Neural crest cell (in vitro differentiated cells): ENCODE measurements around the gene FLOT2. TPM values are rescaled to one million over a fixed set of nuclear protein-coding genes. Genes with fewer than 3 reads are reported as not detected.

Source experiments
- DNase-seq: peaks from one replicate; pipeline ENCODE4 v3.0.0; 2021; ENCODE audit warnings: low read depth, mixed read lengths, low spot score
- H3K27ac Mint-ChIP-seq: one replicate; pipeline ENCODE4 v1.8.0; 2021; ENCODE audit warnings: mild to moderate bottlenecking, mixed read lengths; ENCODE audit not compliant: unreplicated experiment
- H3K27me3 Mint-ChIP-seq: 2 replicates; pipeline ENCODE4 v1.8.0; 2021; ENCODE audit warnings: low read depth, mild to moderate bottlenecking, mixed read lengths
- H3K36me3 Mint-ChIP-seq: 2 replicates; pipeline ENCODE4 v1.8.0; 2021; ENCODE audit warnings: low read depth, mild to moderate bottlenecking, mixed read lengths
- H3K4me1 Mint-ChIP-seq: 2 replicates; pipeline ENCODE4 v1.8.0; 2021; ENCODE audit warnings: mixed read lengths
- H3K4me3 Mint-ChIP-seq: one replicate; pipeline ENCODE4 v1.8.0; 2021; ENCODE audit warnings: mild to moderate bottlenecking, mixed read lengths
- H3K9me3 Mint-ChIP-seq: 2 replicates; pipeline ENCODE4 v1.8.0; 2021; ENCODE audit warnings: mixed read lengths
- total RNA-seq: library from RNA; stranded (reverse); gene quantifications from 2 replicates; pipeline ENCODE4 v1.2.1, GENCODE V29; 2021
- TF ChIP-seq, protein P1 (sequence below): fragments of 200-600 bp; sonication (generic); conservative IDR thresholded peaks from 2 replicates; pipeline ENCODE4 v1.5.0; 2021; ENCODE audit warnings: antibody characterized with exemption, mild to moderate bottlenecking

Gene FLOT2
- total RNA-seq, 1 donor from 2014 or later, result 133 TPM

- TF ChIP-seq, protein P1, sequence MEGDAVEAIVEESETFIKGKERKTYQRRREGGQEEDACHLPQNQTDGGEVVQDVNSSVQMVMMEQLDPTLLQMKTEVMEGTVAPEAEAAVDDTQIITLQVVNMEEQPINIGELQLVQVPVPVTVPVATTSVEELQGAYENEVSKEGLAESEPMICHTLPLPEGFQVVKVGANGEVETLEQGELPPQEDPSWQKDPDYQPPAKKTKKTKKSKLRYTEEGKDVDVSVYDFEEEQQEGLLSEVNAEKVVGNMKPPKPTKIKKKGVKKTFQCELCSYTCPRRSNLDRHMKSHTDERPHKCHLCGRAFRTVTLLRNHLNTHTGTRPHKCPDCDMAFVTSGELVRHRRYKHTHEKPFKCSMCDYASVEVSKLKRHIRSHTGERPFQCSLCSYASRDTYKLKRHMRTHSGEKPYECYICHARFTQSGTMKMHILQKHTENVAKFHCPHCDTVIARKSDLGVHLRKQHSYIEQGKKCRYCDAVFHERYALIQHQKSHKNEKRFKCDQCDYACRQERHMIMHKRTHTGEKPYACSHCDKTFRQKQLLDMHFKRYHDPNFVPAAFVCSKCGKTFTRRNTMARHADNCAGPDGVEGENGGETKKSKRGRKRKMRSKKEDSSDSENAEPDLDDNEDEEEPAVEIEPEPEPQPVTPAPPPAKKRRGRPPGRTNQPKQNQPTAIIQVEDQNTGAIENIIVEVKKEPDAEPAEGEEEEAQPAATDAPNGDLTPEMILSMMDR, result peak; percentile 97
- peaks cover 42% of the 10 kb centered on the region for H3K4me1 Mint-ChIP-seq
- DNase-seq, result peak; percentile 92
- no peaks in the 10 kb centered on the region for H3K27me3 Mint-ChIP-seq
- peak within 1 kb of the TSS; percentile 93 for H3K4me3 Mint-ChIP-seq
- no peaks in the 10 kb centered on the region for H3K9me3 Mint-ChIP-seq
- peaks cover 20% of the 10 kb centered on the region for H3K36me3 Mint-ChIP-seq
- peak within 1 kb of the TSS; percentile 83 for H3K27ac Mint-ChIP-seq
Measured at GRCh38 chr17:28902819-28903545, 5.4 kb upstream of the FLOT2 start, which contains the start of gene DHRS13. Gene DHRS13, minus strand, starts transcription at chr17:28903079. Its CDS starts 135 bp downstream, at chr17:28902944.

DNA sequence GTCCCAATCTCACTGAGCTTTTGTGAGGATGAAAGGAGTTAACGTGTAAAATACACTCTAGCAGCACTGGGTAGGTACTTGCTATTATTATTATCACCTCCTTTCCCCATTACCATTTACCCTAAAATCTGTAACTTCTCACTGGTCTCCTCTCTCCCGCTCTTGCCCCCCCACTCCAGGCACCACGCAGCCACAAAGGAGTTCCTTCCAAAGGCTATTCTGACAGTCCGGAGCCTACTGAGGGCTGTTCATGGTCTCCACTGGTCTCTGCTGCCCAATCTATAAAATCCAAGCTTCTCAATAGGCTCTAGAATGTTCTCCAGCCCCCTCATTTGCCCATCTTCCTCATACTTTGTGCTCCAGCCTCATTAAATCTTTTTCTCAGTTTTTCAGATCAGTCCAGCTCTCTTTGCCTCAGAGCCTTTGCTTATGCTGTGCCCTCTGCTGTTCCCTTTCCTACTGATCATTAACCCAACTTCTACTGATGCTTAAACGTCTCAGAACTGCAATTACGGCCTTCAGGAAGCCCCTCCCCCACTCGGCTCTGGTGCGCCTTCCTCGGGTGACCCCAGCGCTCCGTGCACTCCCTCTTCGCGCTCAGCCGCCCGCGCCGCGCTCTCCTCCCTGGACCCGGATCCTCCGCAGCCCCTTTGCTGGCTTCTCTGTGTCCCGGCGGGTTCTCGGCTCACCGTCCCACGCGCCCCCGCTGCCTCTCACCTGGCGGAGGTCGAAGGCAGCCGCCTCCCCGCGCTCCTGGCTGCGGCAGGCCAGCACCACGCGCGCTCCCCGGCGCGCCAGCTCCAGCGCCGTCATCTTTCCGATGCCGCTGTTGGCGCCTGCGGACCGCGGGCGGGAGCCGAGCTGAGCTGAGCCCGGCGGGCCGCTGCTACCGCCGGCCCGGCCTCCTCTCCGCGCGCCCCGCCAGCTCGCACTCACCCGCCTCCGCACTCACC is 4.6 kb upstream of the FLOT2 start:
- TF ChIP-seq, protein P1, result no peak
- Mint-ChIP-seq H3K9me3 (no peaks in the 10 kb centered on the region), H3K27me3 (no peaks in the 10 kb centered on the region), H3K27ac (peak overlapping the region; percentile 83), H3K4me1 (peaks cover 42% of the 10 kb centered on the region), H3K36me3 (peaks cover 20% of the 10 kb centered on the region), H3K4me3 (peak overlapping the region; percentile 88)
- DNase-seq, result peak; percentile 55

- Mint-ChIP-seq H3K27me3 (no peaks in the 10 kb centered on the region), H3K9me3 (no peaks in the 10 kb centered on the region), H3K27ac (no peak overlapping the region), H3K36me3 (peaks cover 14% of the 10 kb centered on the region), H3K4me1 (peaks cover 44% of the 10 kb centered on the region), H3K4me3 (peak overlapping the region; percentile 88)
- no peak for DNase-seq
- TF ChIP-seq, protein P1, result no peak
Measured at GRCh38 chr17:28900986-28901726, 3.6 kb upstream of the FLOT2 start.

DNA sequence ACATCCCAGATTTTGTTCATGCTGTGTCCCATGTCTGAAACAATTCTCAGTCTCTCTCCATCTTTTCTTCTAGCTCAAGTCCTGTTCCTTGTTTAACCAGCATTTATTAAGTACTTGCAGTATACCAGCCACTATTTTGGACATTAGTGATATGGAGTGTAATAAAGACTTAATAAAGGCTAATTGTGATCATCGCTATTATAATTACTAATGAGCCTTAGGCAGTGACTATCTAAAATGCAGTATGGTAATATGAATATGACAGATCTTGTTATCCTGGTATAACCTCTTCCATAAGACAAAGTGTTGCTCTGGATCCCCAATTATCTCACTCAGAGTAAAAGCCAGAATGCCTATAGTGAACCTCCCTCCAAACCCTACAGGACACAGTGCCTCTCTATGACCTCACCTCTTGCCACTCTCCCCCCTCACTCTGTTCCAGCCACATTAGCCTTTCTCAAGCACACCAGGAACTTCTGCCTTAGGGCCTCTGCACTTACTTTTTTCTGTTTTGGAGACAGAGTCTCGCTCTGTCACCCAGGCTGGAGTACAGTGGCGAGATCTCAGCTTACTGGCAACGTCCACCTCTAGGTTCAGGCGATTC is 1.8 kb upstream of the FLOT2 start:
- TF ChIP-seq, protein P1, result no peak
- Mint-ChIP-seq H3K4me1 (peaks cover 53% of the 10 kb centered on the region), H3K9me3 (no peaks in the 10 kb centered on the region), H3K36me3 (peaks cover 14% of the 10 kb centered on the region), H3K27me3 (no peaks in the 10 kb centered on the region), H3K27ac (peak overlapping the region; percentile 75), H3K4me3 (peak overlapping the region; percentile 98)
- DNase-seq, result no peak

- no peaks in the 10 kb centered on the region for H3K27me3 Mint-ChIP-seq
- no peak overlapping the region for H3K27ac Mint-ChIP-seq
- H3K9me3 Mint-ChIP-seq, result no peaks in the 10 kb centered on the region
- no peak for DNase-seq
- H3K4me3 Mint-ChIP-seq, result peak overlapping the region; percentile 98
- peaks cover 14% of the 10 kb centered on the region for H3K36me3 Mint-ChIP-seq
- H3K4me1 Mint-ChIP-seq, result peaks cover 54% of the 10 kb centered on the region
- TF ChIP-seq, protein P1, result no peak
Measured at GRCh38 chr17:28898527-28898955, 1.0 kb upstream of the FLOT2 start.
